ENCODE measurements around the gene NEU1.
A peak's percentile ranks its signal among the peaks of the same experiment; 100 is the strongest.
"Not testable (repeated sequence)": the region's sequence is repeated elsewhere in the genome, so short reads cannot be mapped to it uniquely, and the experiment has no call there.

Gene NEU1

DNA sequence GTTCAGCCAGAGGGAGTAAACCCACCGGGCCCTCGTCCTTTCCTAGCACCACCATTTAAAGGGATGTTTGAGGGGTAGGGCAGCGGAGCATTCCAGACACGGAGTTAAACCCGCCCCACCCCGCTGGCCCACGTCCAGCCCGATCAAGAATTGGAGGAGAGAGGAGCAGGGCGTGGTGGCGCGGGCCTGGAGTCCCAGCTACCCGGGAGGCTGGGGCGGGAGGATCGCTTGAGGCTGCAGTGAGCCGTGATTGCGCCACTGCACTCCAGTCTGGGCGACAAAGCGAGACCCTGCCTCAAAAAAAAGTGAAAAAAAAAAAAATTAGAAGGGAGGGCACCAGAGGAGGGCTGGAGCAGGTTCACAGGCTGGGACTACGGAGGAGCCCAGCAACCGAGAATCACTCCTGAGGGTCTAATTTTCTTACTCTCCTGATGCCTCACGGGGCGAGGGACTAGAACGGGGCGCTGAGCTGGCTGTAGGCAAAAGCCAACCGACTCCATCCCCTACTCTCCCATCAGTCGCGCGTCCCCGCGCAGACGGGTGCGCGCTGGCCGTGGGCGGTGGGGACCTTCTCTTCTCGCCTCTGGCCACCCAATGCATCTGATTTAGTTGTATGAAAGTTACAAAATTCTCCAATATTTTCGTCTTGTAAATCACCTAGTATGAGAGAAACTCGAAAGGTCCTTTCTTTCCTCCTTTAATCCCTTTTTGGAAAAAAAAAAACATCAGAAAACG is 41.2 kb downstream of the NEU1 start:
- Histone ChIP-seq H3K9me3 (ENCODE audit: control insufficient read depth in 1 of 2, low read length in 2 of 2) (no peaks in the 10 kb centered on the region), H3K4me3 (ENCODE audit: low read depth in 1 of 2, low read length in 2 of 2) (peak overlapping the region; percentile 74 to 83), H3K27ac (ENCODE audit: low read depth, low read length) (peak overlapping the region; percentile 90), H3K36me3 (ENCODE audit: control insufficient read depth in 1 of 2, insufficient read depth in 2 of 2, low read length in 2 of 2) (no peaks in the 10 kb centered on the region), H3K4me1 (ENCODE audit: control insufficient read depth in 1 of 2, insufficient read depth in 2 of 2, low read length in 2 of 2) (peaks cover 36 to 57% of the 10 kb centered on the region in 2 donors), H3K27me3 (ENCODE audit: control insufficient read depth in 1 of 2, insufficient read depth in 2 of 2, low read length in 2 of 2) (no peaks in the 10 kb centered on the region), H3K9ac (ENCODE audit: low read depth in 1 of 2, low read length in 2 of 2) (peak overlapping the region; percentile 76 to 89)

DNA sequence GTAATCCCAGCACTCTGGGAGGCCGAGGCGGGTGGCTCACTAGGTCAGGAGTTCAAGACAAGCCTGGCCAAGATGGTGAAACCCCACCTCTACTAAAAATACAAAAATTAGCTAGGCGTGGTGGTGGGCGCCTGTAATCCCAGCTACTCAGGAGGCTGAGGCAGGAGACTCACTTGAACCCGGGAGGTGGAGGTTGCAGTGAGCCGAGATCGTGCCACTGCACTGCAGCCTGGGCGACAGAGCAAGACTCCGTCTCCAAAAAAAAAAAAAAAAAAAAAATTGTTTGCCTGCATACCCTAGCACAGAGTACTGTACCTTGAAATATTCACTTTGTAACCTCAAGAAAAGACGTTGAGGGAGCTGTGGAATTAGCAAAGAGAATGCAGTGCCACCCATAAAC is 42.2 kb downstream of the NEU1 start:
- not testable (repeated sequence) for H3K27ac ChIP-seq (ENCODE audit: low read depth, low read length); H3K27me3 ChIP-seq (ENCODE audit: control insufficient read depth in 1 of 2, insufficient read depth in 2 of 2, low read length in 2 of 2); H3K4me3 ChIP-seq (ENCODE audit: low read depth in 1 of 2, low read length in 2 of 2); H3K36me3 ChIP-seq (ENCODE audit: control insufficient read depth in 1 of 2, insufficient read depth in 2 of 2, low read length in 2 of 2); H3K9me3 ChIP-seq (ENCODE audit: control insufficient read depth in 1 of 2, low read length in 2 of 2)
- Histone ChIP-seq H3K4me1 (ENCODE audit: control insufficient read depth in 1 of 2, insufficient read depth in 2 of 2, low read length in 2 of 2) (peaks cover 30 to 47% of the 10 kb centered on the region in 2 donors), H3K9ac (ENCODE audit: low read depth in 1 of 2, low read length in 2 of 2) (peak overlapping the region in 1 of 2 donors; percentile 70)

DNA sequence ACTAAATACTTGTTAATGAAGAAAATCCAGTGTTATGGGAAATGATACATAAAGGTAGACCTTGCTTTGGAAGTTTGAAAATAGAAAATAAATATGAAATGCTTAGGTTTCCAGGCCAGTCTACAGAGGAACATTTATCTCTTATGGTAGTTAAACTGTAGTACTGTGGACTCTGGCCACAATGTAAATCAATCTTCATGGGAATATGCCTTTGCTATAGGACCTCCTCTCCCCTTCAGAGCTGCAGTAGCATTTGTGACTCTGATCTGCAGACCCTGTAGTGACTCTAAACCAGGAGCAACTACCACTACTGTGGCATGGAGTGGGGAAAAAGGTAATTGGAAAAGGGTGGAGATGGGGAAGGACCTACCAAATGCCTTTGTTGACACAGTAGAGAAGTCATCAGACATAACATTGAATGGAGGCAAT is 42.7 kb downstream of the NEU1 start:
- no peaks in the 10 kb centered on the region for H3K9me3 ChIP-seq (ENCODE audit: control insufficient read depth in 1 of 2, low read length in 2 of 2)
- H3K27me3 ChIP-seq (ENCODE audit: control insufficient read depth in 1 of 2, insufficient read depth in 2 of 2, low read length in 2 of 2), result no peaks in the 10 kb centered on the region
- H3K9ac ChIP-seq (ENCODE audit: low read depth in 1 of 2, low read length in 2 of 2), result peak overlapping the region in 1 of 2 donors; percentile 70
- H3K27ac ChIP-seq (ENCODE audit: low read depth, low read length), result no peak overlapping the region
- H3K4me1 ChIP-seq (ENCODE audit: control insufficient read depth in 1 of 2, insufficient read depth in 2 of 2, low read length in 2 of 2), result peaks cover 29 to 43% of the 10 kb centered on the region in 2 donors
- H3K36me3 ChIP-seq (ENCODE audit: control insufficient read depth in 1 of 2, insufficient read depth in 2 of 2, low read length in 2 of 2), result no peaks in the 10 kb centered on the region
- peak overlapping the region in 1 of 2 donors; percentile 2 for H3K4me3 ChIP-seq (ENCODE audit: low read depth in 1 of 2, low read length in 2 of 2)

DNA sequence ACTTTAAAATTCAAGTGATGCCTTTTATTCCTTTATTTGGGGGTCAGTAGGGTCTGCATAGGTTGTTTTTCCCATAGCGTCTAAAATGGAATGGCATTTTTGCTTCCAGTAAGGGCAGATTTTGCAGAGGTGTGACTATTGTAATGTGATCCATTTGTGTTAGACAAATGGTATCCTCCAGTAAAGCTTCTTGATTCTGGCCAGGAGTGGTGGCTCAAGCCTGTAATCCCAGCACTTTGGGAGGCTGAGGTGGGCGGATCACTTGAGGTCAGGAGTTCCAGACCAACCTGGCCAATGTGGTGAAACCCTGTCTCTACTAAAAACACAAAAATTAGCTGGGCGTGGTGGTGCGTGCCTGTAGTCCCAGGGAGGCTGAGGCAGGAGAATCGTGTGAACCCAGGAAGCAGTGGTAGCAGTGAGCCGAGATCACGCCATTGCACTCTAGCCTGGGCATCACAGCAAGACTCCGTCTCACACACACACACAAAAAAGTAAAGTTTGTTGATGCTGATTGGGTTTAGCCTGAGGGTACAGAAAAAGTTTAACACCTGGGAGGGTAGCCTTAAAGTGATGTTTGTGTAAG is 44.6 kb downstream of the NEU1 start:
- Histone ChIP-seq H3K27ac (ENCODE audit: low read depth, low read length) (peak overlapping the region; percentile 50), H3K4me3 (ENCODE audit: low read depth in 1 of 2, low read length in 2 of 2) (peak overlapping the region; percentile 62 to 64), H3K4me1 (ENCODE audit: control insufficient read depth in 1 of 2, insufficient read depth in 2 of 2, low read length in 2 of 2) (peaks cover 35 to 43% of the 10 kb centered on the region in 2 donors), H3K9ac (ENCODE audit: low read depth in 1 of 2, low read length in 2 of 2) (peak overlapping the region; percentile 54 to 86)
- not testable (repeated sequence) for H3K9me3 ChIP-seq (ENCODE audit: control insufficient read depth in 1 of 2, low read length in 2 of 2); H3K36me3 ChIP-seq (ENCODE audit: control insufficient read depth in 1 of 2, insufficient read depth in 2 of 2, low read length in 2 of 2); H3K27me3 ChIP-seq (ENCODE audit: control insufficient read depth in 1 of 2, insufficient read depth in 2 of 2, low read length in 2 of 2)

DNA sequence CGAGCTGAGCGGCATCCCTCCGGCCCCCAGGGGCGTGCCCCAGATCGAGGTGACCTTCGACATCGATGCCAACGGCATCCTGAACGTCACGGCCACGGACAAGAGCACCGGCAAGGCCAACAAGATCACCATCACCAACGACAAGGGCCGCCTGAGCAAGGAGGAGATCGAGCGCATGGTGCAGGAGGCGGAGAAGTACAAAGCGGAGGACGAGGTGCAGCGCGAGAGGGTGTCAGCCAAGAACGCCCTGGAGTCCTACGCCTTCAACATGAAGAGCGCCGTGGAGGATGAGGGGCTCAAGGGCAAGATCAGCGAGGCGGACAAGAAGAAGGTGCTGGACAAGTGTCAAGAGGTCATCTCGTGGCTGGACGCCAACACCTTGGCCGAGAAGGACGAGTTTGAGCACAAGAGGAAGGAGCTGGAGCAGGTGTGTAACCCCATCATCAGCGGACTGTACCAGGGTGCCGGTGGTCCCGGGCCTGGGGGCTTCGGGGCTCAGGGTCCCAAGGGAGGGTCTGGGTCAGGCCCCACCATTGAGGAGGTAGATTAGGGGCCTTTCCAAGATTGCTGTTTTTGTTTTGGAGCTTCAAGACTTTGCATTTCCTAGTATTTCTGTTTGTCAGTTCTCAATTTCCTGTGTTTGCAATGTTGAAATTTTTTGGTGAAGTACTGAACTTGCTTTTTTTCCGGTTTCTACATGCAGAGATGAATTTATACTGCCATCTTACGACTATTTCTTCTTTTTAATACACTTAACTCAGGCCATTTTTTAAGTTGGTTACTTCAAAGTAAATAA is 45.3 kb downstream of the NEU1 start:
- peak overlapping the region; percentile 62 for H3K27ac ChIP-seq (ENCODE audit: low read depth, low read length)

DNA sequence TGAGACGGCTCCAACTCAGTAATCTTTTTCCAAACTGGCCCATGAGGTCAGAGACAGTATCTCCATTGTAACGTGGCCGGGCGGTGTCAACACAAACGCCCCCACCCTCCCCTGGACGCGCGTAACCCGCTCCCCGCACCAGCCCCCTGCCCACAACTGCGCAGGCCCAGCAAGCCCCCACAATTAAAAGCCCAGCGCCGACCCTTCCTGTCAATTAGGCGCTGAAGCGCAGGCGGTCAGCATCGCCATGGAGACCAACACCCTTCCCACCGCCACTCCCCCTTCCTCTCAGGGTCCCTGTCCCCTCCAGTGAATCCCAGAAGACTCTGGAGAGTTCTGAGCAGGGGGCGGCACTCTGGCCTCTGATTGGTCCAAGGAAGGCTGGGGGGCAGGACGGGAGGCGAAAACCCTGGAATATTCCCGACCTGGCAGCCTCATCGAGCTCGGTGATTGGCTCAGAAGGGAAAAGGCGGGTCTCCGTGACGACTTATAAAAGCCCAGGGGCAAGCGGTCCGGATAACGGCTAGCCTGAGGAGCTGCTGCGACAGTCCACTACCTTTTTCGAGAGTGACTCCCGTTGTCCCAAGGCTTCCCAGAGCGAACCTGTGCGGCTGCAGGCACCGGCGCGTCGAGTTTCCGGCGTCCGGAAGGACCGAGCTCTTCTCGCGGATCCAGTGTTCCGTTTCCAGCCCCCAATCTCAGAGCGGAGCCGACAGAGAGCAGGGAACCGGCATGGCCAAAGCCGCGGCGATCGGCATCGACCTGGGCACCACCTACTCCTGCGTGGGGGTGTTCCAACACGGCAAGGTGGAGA is 47.4 kb downstream of the NEU1 start, which contains the start of the genes HSPA1A and HSPA1L:
HSPA1A (plus strand) TSS at position 519 of the 814 bp plus-strand sequence; CDS start at position 733, 214 bp downstream.
HSPA1L (minus strand) TSS at position 259 of the 814 bp plus-strand sequence. CDS start 3,311 bp downstream, outside the sequence.
- H3K9ac ChIP-seq (ENCODE audit: low read depth in 1 of 2, low read length in 2 of 2), result peak within 1 kb of the TSS; percentile 91 to 92
- H3K4me1 ChIP-seq (ENCODE audit: control insufficient read depth in 1 of 2, insufficient read depth in 2 of 2, low read length in 2 of 2), result peaks cover 27 to 31% of the 10 kb centered on the region in 2 donors
- no peaks in the 10 kb centered on the region for H3K36me3 ChIP-seq (ENCODE audit: control insufficient read depth in 1 of 2, insufficient read depth in 2 of 2, low read length in 2 of 2)
- H3K9me3 ChIP-seq (ENCODE audit: control insufficient read depth in 1 of 2, low read length in 2 of 2), result no peaks in the 10 kb centered on the region
- peak within 1 kb of the TSS; percentile 57 to 70 for H3K4me3 ChIP-seq (ENCODE audit: low read depth in 1 of 2, low read length in 2 of 2)
- H3K27me3 ChIP-seq (ENCODE audit: control insufficient read depth in 1 of 2, insufficient read depth in 2 of 2, low read length in 2 of 2), result no peaks in the 10 kb centered on the region
- peak within 1 kb of the TSS; percentile 96 for H3K27ac ChIP-seq (ENCODE audit: low read depth, low read length)

More for the DNA sequence above, 45.3 kb downstream of the NEU1 start:
- not testable (repeated sequence) for H3K9me3 ChIP-seq (ENCODE audit: control insufficient read depth in 1 of 2, low read length in 2 of 2); H3K36me3 ChIP-seq (ENCODE audit: control insufficient read depth in 1 of 2, insufficient read depth in 2 of 2, low read length in 2 of 2); H3K27me3 ChIP-seq (ENCODE audit: control insufficient read depth in 1 of 2, insufficient read depth in 2 of 2, low read length in 2 of 2)
- Histone ChIP-seq H3K9ac (ENCODE audit: low read depth in 1 of 2, low read length in 2 of 2) (peak overlapping the region; percentile 54 to 86), H3K4me3 (ENCODE audit: low read depth in 1 of 2, low read length in 2 of 2) (peak overlapping the region; percentile 62 to 64), H3K4me1 (ENCODE audit: control insufficient read depth in 1 of 2, insufficient read depth in 2 of 2, low read length in 2 of 2) (peaks cover 35 to 36% of the 10 kb centered on the region in 2 donors)

DNA sequence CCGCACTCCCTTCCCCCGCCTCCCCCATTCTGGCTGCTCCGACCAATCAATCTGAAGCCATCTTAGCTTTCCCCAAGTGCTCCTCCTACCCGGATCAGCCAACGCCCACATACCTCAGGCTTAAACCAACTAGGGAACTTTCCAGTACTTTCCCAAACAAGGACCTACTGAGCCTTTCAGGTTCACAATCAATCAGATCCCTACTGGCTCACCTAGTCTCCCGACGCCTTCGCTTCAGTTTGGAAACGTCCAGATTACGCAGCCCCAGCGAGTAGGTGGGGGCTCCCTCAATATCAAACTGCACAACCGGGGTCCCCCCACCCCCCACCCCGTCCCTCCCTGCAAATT is 48.0 kb downstream of the NEU1 start:
- no peaks in the 10 kb centered on the region for H3K27me3 ChIP-seq (ENCODE audit: control insufficient read depth in 1 of 2, insufficient read depth in 2 of 2, low read length in 2 of 2)
- peak overlapping the region; percentile 96 for H3K27ac ChIP-seq (ENCODE audit: low read depth, low read length)
- H3K9ac ChIP-seq (ENCODE audit: low read depth in 1 of 2, low read length in 2 of 2), result peak overlapping the region; percentile 66 to 92
- H3K4me1 ChIP-seq (ENCODE audit: control insufficient read depth in 1 of 2, insufficient read depth in 2 of 2, low read length in 2 of 2), result peaks cover 22 to 25% of the 10 kb centered on the region in 2 donors
- H3K36me3 ChIP-seq (ENCODE audit: control insufficient read depth in 1 of 2, insufficient read depth in 2 of 2, low read length in 2 of 2), result no peaks in the 10 kb centered on the region
- H3K9me3 ChIP-seq (ENCODE audit: control insufficient read depth in 1 of 2, low read length in 2 of 2), result no peaks in the 10 kb centered on the region
- peak overlapping the region; percentile 57 to 70 for H3K4me3 ChIP-seq (ENCODE audit: low read depth in 1 of 2, low read length in 2 of 2)

DNA sequence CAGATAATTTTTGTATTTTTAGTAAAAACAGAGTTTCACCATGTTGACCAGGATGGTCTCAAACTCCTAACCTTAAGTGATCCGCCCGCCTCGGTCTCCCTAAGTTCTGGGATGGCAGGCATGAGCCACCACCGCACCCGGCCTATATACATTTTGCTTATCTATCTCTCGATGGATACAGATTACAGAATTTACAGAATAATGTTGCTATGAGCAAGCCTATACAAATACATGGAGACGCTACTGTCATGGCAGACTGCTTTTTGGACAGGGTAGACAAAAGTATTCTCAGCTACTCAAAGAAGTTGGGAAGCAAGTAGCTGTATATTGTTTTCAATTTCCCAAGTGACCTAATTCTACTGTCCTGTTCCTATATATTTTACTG is 49.2 kb downstream of the NEU1 start:
- Histone ChIP-seq H3K9ac (ENCODE audit: low read depth in 1 of 2, low read length in 2 of 2) (peak overlapping the region; percentile 61 to 65), H3K27ac (ENCODE audit: low read depth, low read length) (peak overlapping the region; percentile 77), H3K36me3 (ENCODE audit: control insufficient read depth in 1 of 2, insufficient read depth in 2 of 2, low read length in 2 of 2) (no peaks in the 10 kb centered on the region), H3K4me1 (ENCODE audit: control insufficient read depth in 1 of 2, insufficient read depth in 2 of 2, low read length in 2 of 2) (peaks cover 12 to 21% of the 10 kb centered on the region in 2 donors), H3K4me3 (ENCODE audit: low read depth in 1 of 2, low read length in 2 of 2) (peak overlapping the region in 1 of 2 donors; percentile 30), H3K9me3 (ENCODE audit: control insufficient read depth in 1 of 2, low read length in 2 of 2) (no peaks in the 10 kb centered on the region), H3K27me3 (ENCODE audit: control insufficient read depth in 1 of 2, insufficient read depth in 2 of 2, low read length in 2 of 2) (no peaks in the 10 kb centered on the region)

DNA sequence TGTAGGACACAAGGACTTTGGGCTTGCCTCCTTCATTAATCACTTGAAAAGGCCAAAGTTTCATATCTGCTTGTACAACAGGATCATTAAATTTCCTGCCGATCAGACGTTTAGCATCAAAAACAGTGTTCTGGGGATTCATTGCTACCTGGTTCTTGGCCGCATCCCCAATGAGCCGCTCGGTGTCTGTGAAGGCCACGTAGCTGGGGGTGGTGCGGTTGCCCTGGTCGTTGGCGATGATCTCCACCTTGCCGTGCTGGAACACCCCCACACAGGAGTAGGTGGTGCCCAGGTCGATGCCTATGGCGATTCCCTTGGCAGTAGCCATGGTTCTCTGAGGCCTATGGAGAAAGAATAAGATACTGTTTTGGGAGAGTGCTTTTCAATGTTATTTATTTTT is 51.0 kb downstream of the NEU1 start:
- Histone ChIP-seq H3K9me3 (ENCODE audit: control insufficient read depth in 1 of 2, low read length in 2 of 2) (no peaks in the 10 kb centered on the region), H3K36me3 (ENCODE audit: control insufficient read depth in 1 of 2, insufficient read depth in 2 of 2, low read length in 2 of 2) (no peaks in the 10 kb centered on the region), H3K4me3 (ENCODE audit: low read depth in 1 of 2, low read length in 2 of 2) (no peak overlapping the region), H3K9ac (ENCODE audit: low read depth in 1 of 2, low read length in 2 of 2) (no peak overlapping the region), H3K27ac (ENCODE audit: low read depth, low read length) (no peak overlapping the region), H3K4me1 (ENCODE audit: control insufficient read depth in 1 of 2, insufficient read depth in 2 of 2, low read length in 2 of 2) (peaks cover 10 to 13% of the 10 kb centered on the region in 2 donors), H3K27me3 (ENCODE audit: control insufficient read depth in 1 of 2, insufficient read depth in 2 of 2, low read length in 2 of 2) (no peaks in the 10 kb centered on the region)
